Stomach (tissue), 4 donors: ENCODE results near the gene TMEM80.

Experiments used
- EP300 ChIP-seq: sonication (generic); formaldehyde crosslinking; IDR thresholded peaks from one replicate; pipeline ENCODE4 v1.6.1; 2017; ENCODE audit warnings: antibody characterized with exemption
- POLR2A ChIP-seq, 4 donors: fragments of 450-650 bp; IDR thresholded peaks; one replicate each; pipeline ENCODE4 v1.6.1; 2016; ENCODE audit warnings: antibody characterized with exemption in 4 of 4, control low read depth in 2 of 4, mild to moderate bottlenecking in 1 of 4, moderate library complexity in 1 of 4
- POLR2AphosphoS5 ChIP-seq, 3 donors: sonication (generic); formaldehyde crosslinking; IDR thresholded peaks; one replicate each; pipeline ENCODE4 v1.6.1; 2016; ENCODE audit warnings: antibody characterized with exemption in 3 of 3
- TF ChIP-seq, protein P1 (sequence below), 7 experiments: fragments of 450-650 bp in 4 of 7; fragments of 200-600 bp in 3 of 7; sonication (generic) in 3 of 7; IDR thresholded peaks; one replicate each; pipeline ENCODE4 v1.5.1; 2016 to 2019; ENCODE audit warnings: antibody characterized with exemption in 7 of 7, control low read depth in 2 of 7, mild to moderate bottlenecking in 1 of 7

DNA sequence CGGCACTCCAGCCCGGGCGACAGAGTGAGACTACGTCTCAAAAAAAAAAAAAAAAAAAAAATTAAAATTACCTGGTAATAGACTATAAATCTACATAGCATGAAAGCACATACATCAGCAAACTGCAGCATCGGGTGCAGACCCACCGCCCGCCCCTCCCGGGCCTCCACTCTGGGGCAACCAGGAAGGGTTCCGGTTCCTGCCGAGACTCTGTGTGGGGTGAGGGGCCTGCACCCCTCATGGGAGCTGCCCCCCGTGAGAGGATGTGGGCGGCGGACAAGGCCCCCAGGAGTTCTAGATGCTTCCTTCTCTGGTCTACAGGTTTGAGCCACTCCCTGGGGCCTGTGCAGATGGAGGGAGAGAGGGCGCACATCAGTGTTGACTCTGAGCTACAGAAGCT lies 49.4 kb upstream of the TMEM80 start:
- TF ChIP-seq, protein P1, sequence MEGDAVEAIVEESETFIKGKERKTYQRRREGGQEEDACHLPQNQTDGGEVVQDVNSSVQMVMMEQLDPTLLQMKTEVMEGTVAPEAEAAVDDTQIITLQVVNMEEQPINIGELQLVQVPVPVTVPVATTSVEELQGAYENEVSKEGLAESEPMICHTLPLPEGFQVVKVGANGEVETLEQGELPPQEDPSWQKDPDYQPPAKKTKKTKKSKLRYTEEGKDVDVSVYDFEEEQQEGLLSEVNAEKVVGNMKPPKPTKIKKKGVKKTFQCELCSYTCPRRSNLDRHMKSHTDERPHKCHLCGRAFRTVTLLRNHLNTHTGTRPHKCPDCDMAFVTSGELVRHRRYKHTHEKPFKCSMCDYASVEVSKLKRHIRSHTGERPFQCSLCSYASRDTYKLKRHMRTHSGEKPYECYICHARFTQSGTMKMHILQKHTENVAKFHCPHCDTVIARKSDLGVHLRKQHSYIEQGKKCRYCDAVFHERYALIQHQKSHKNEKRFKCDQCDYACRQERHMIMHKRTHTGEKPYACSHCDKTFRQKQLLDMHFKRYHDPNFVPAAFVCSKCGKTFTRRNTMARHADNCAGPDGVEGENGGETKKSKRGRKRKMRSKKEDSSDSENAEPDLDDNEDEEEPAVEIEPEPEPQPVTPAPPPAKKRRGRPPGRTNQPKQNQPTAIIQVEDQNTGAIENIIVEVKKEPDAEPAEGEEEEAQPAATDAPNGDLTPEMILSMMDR (IDR thresholded peaks at IDR 0.05): no peak
- TF ChIP-seq POLR2A (IDR thresholded peaks at IDR 0.05) (no peak), POLR2AphosphoS5 (IDR thresholded peaks at IDR 0.05) (no peak), EP300 (no peak)
